Mesenchymal stem cell (in vitro differentiated cells and primary cell): ENCODE data around the gene RAB20.

Experiments
- DNase-seq: peaks from one replicate; pipeline ENCODE4 v3.0.0-alpha.2; 2013
- H2AFZ ChIP-seq: one replicate; pipeline ENCODE4 v1.6.1; 2013; ENCODE audit warnings: low read depth, mild to moderate bottlenecking, control low read depth, inconsistent platforms, low read length, moderate library complexity
- H2AK5ac ChIP-seq: 2 replicates; pipeline ENCODE4 v1.6.1; 2013; ENCODE audit warnings: low read length, moderate library complexity, mild to moderate bottlenecking, inconsistent platforms; ENCODE audit not compliant: severe bottlenecking
- H2BK120ac ChIP-seq: one replicate; pipeline ENCODE4 v1.6.1; 2013; ENCODE audit warnings: low read depth, mild to moderate bottlenecking, inconsistent platforms, low read length, moderate library complexity
- H2BK12ac ChIP-seq, 2 experiments: one replicate each; pipeline ENCODE4 v1.6.1; 2013; ENCODE audit warnings: inconsistent platforms in 2 of 2, low read length in 2 of 2, mild to moderate bottlenecking in 2 of 2, moderate library complexity in 2 of 2, control low read depth in 1 of 2
- H2BK15ac ChIP-seq: one replicate; pipeline ENCODE4 v1.6.1; 2013; ENCODE audit warnings: mild to moderate bottlenecking, low read depth, inconsistent platforms; ENCODE audit not compliant: poor library complexity, severe bottlenecking
- H2BK5ac ChIP-seq: 2 replicates; pipeline ENCODE4 v1.6.1; 2013; ENCODE audit warnings: low read depth, mild to moderate bottlenecking, low read length, control low read depth, inconsistent platforms; ENCODE audit not compliant: poor library complexity, severe bottlenecking
- H3K14ac ChIP-seq, 2 experiments: one replicate each; pipeline ENCODE4 v1.6.1; 2013; ENCODE audit warnings: inconsistent platforms in 2 of 2, low read length in 2 of 2, control low read depth in 1 of 2, mild to moderate bottlenecking in 1 of 2, moderate library complexity in 1 of 2
- H3K18ac ChIP-seq, 2 experiments: one replicate each; pipeline ENCODE4 v1.6.1; 2013; ENCODE audit warnings: inconsistent platforms in 2 of 2, low read length in 2 of 2, control low read depth in 1 of 2, low read depth in 1 of 2, mild to moderate bottlenecking in 1 of 2
- H3K23ac ChIP-seq, 2 experiments: one replicate each; pipeline ENCODE4 v1.6.1; 2013; ENCODE audit warnings: inconsistent platforms in 2 of 2, low read length in 2 of 2, mild to moderate bottlenecking in 2 of 2, moderate library complexity in 2 of 2, control low read depth in 1 of 2
- H3K27ac ChIP-seq: 2 replicates; pipeline ENCODE4 v1.5.1; 2013; ENCODE audit warnings: mild to moderate bottlenecking, moderate library complexity, low read length, control low read depth, inconsistent platforms; ENCODE audit not compliant: poor library complexity, severe bottlenecking
- H3K27me3 ChIP-seq, 2 experiments: 2 replicates each; pipeline versions ENCODE4 v1.6.1 to v1.7.0; 2013; ENCODE audit warnings: low read length in 2 of 2, mild to moderate bottlenecking in 2 of 2, moderate library complexity in 2 of 2, control low read depth in 1 of 2, inconsistent platforms in 1 of 2; ENCODE audit not compliant: control insufficient read depth in 1 of 2, insufficient read depth in 1 of 2
- H3K36me3 ChIP-seq, 2 experiments: 2 replicates each; pipeline versions ENCODE4 v1.6.1 to v1.7.0; 2013; ENCODE audit warnings: low read length in 2 of 2, control low read depth in 1 of 2, inconsistent platforms in 1 of 2, low read depth in 1 of 2, mild to moderate bottlenecking in 1 of 2; ENCODE audit not compliant: insufficient read depth in 2 of 2, control insufficient read depth in 1 of 2
- H3K4ac ChIP-seq, 2 experiments: one replicate each; pipeline ENCODE4 v1.6.1; 2013; ENCODE audit warnings: inconsistent platforms in 2 of 2, low read length in 2 of 2, mild to moderate bottlenecking in 2 of 2, moderate library complexity in 2 of 2, control low read depth in 1 of 2, low read depth in 1 of 2
- H3K4me1 ChIP-seq: 2 replicates; pipeline ENCODE4 v1.6.1; 2013; ENCODE audit warnings: low read depth, low read length, control low read depth; ENCODE audit not compliant: control insufficient read depth, insufficient read depth
- H3K4me2 ChIP-seq: 2 replicates; pipeline ENCODE4 v1.6.1; 2013; ENCODE audit warnings: low read length, mild to moderate bottlenecking, inconsistent platforms; ENCODE audit not compliant: poor library complexity, severe bottlenecking
- H3K4me3 ChIP-seq, 2 experiments: 2 replicates each; pipeline versions ENCODE4 v1.5.1 to v1.7.0; 2013; ENCODE audit warnings: low read length in 2 of 2, mild to moderate bottlenecking in 2 of 2, control low read depth in 1 of 2, low read depth in 1 of 2; ENCODE audit not compliant: insufficient read depth in 1 of 2
- H3K79me1 ChIP-seq: replicated peaks from 2 replicates; pipeline ENCODE4 v1.6.1; 2013; ENCODE audit warnings: mild to moderate bottlenecking, control low read depth, low read length, inconsistent platforms; ENCODE audit not compliant: poor library complexity, severe bottlenecking
- H3K9ac ChIP-seq: 2 replicates; pipeline ENCODE4 v1.7.0; 2013; ENCODE audit warnings: mild to moderate bottlenecking, low read length, moderate library complexity
- H3K9me3 ChIP-seq: 2 replicates; pipeline ENCODE4 v1.7.0; 2013; ENCODE audit warnings: mild to moderate bottlenecking, low read length; ENCODE audit not compliant: control insufficient read depth
- H4K8ac ChIP-seq: one replicate; pipeline ENCODE4 v1.6.1; 2013; ENCODE audit warnings: inconsistent platforms, mild to moderate bottlenecking, low read length, moderate library complexity
- H4K91ac ChIP-seq: one replicate; pipeline ENCODE4 v1.6.1; 2013; ENCODE audit warnings: mild to moderate bottlenecking, low read length, inconsistent platforms
- WGBS: methylation state at CpG from one replicate; pipeline ENCODE4 v1.1.7; 2013; ENCODE audit warnings: mixed read lengths; 5-methylcytosine and 5-hydroxymethylcytosine counted together

The RAB20 gene

GRCh38 chr13:110484290-110485048 is 77.1 kb downstream of the RAB20 start:
- Histone ChIP-seq H3K27ac (no peak overlapping the region), H3K4me2 (no peak overlapping the region), H3K79me1 (peaks cover 9% of the 10 kb centered on the region), H2BK15ac (no peak overlapping the region), H3K4ac (no peak overlapping the region), H3K4me3 (no peak overlapping the region), H3K27me3 (no peaks in the 10 kb centered on the region), H3K9ac (no peak overlapping the region), H3K14ac (no peak overlapping the region), H2BK120ac (no peak overlapping the region), H2BK12ac (no peak overlapping the region), H3K36me3 (peaks cover 38 to 70% of the 10 kb centered on the region in 2 experiments), H3K4me1 (peaks cover 24% of the 10 kb centered on the region), H3K23ac (no peak overlapping the region), H4K8ac (peak overlapping the region; percentile 39), H2AFZ (no peak overlapping the region), H2BK5ac (no peak overlapping the region), H4K91ac (no peak overlapping the region), H2AK5ac (peak overlapping the region; percentile 9), H3K18ac (no peak overlapping the region), H3K9me3 (no peaks in the 10 kb centered on the region)
- DNase-seq, result no peak
- 97% methylated on average over 18 of the region's 18 CpGs for WGBS

- Histone ChIP-seq H2BK120ac (no peak overlapping the region), H3K18ac (no peak overlapping the region), H2BK12ac (no peak overlapping the region), H3K4ac (no peak overlapping the region), H2AFZ (no peak overlapping the region), H3K4me1 (peaks cover 23% of the 10 kb centered on the region), H3K27ac (no peak overlapping the region), H3K4me2 (no peak overlapping the region), H4K91ac (no peak overlapping the region), H3K9me3 (no peaks in the 10 kb centered on the region), H3K79me1 (peaks cover 12% of the 10 kb centered on the region), H3K9ac (no peak overlapping the region), H2BK15ac (no peak overlapping the region), H3K36me3 (peaks cover 30 to 71% of the 10 kb centered on the region in 2 experiments), H2BK5ac (no peak overlapping the region), H2AK5ac (no peak overlapping the region), H3K23ac (no peak overlapping the region), H3K27me3 (no peaks in the 10 kb centered on the region), H3K4me3 (no peak overlapping the region), H3K14ac (no peak overlapping the region), H4K8ac (no peak overlapping the region)
- WGBS, result 97% methylated on average over 12 of the region's 13 CpGs
- no peak for DNase-seq
Observed at GRCh38 chr13:110483386-110483968, 78.0 kb downstream of the RAB20 start.

GRCh38 chr13:110480161-110480560 is 81.4 kb downstream of the RAB20 start:
- Histone ChIP-seq H2AK5ac (no peak overlapping the region), H3K14ac (no peak overlapping the region), H3K9ac (no peak overlapping the region), H3K36me3 (peaks cover 48 to 84% of the 10 kb centered on the region in 2 experiments), H3K4me3 (no peak overlapping the region), H2BK5ac (no peak overlapping the region), H3K79me1 (peaks cover 8% of the 10 kb centered on the region), H3K4ac (no peak overlapping the region), H4K91ac (no peak overlapping the region), H4K8ac (peak overlapping the region; percentile 1), H2BK120ac (no peak overlapping the region), H2BK12ac (no peak overlapping the region), H3K18ac (no peak overlapping the region), H3K4me2 (no peak overlapping the region), H3K9me3 (no peaks in the 10 kb centered on the region), H3K27ac (no peak overlapping the region), H2BK15ac (no peak overlapping the region), H3K27me3 (no peaks in the 10 kb centered on the region), H2AFZ (no peak overlapping the region), H3K4me1 (peaks cover 10% of the 10 kb centered on the region), H3K23ac (no peak overlapping the region)
- WGBS, result 76% methylated on average over 5 of the region's 5 CpGs
- no peak for DNase-seq

GRCh38 chr13:110479648-110480047 is 81.9 kb downstream of the RAB20 start:
- Histone ChIP-seq H3K27ac (no peak overlapping the region), H4K91ac (no peak overlapping the region), H3K4me3 (no peak overlapping the region), H2AK5ac (no peak overlapping the region), H3K9me3 (no peaks in the 10 kb centered on the region), H3K4me2 (no peak overlapping the region), H2BK5ac (no peak overlapping the region), H3K23ac (no peak overlapping the region), H4K8ac (no peak overlapping the region), H3K36me3 (peaks cover 52 to 84% of the 10 kb centered on the region in 2 experiments), H3K79me1 (peaks cover 8% of the 10 kb centered on the region), H3K18ac (no peak overlapping the region), H2BK15ac (no peak overlapping the region), H3K9ac (no peak overlapping the region), H2BK12ac (no peak overlapping the region), H3K14ac (no peak overlapping the region), H3K27me3 (no peaks in the 10 kb centered on the region), H2AFZ (no peak overlapping the region), H2BK120ac (no peak overlapping the region), H3K4ac (no peak overlapping the region), H3K4me1 (peaks cover 8% of the 10 kb centered on the region)
- no peak for DNase-seq
- WGBS, result 96% methylated on average over 11 of the region's 11 CpGs
